ENCODE measurements around the gene CBY1.

The CBY1 gene

GRCh38 chr22:38715852-38716251 lies 59.4 kb downstream of the CBY1 start:
- no peak for DNase-seq (ENCODE audit: low spot score)
- no peak overlapping the region for H3K27ac ChIP-seq
- TF ChIP-seq CTCF (IDR thresholded peaks at IDR 0.05): no peak

DNA sequence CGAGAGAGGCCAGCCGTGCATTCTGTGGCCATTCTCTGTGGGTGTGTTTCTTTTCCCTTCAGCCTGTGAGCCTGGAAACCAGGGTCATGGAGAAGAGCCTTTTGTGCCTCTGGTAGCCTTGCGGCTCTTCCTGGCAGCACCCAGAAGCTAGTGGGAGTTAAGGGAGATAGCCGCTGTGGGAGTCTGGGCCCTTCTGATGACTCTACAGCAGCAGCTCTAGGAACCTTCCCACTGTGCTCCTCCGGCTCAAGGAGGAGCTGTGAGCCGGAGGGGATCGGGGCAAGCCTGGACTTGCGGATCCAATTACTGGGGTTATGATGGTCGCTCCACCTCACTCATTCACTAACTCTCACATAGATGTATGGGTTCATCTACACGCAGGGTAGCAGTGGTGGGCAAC lies 59.8 kb downstream of the CBY1 start:
- no peak for DNase-seq (ENCODE audit: low spot score)
- H3K27ac ChIP-seq: no peak overlapping the region
- TF ChIP-seq CTCF (IDR thresholded peaks at IDR 0.05): no peak

More at GRCh38 chr22:38715852-38716251, 59.4 kb downstream of the CBY1 start:
- H3K4me3 ChIP-seq: no peak overlapping the region

DNA sequence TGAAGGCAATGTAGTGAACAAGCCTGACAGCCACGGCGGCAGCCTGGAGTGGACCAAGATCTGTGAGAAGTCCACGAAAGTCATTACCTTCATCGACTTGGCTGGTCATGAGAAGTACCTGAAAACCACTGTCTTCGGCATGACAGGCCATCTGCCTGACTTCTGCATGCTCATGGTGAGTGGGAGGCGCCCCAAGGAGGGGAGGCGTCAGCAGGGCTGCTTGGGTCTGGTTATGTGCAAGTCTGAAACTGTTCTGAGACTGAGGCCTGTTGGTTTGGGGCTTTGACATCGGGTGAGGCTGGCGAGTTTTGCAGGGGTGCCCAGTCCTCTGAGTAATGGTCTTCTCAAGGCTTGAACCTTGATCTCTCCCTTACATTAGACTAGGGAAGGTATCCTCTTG lies 60.4 kb downstream of the CBY1 start:
- TF ChIP-seq CTCF (IDR thresholded peaks at IDR 0.05): no peak
- Histone ChIP-seq H3K27ac (no peak overlapping the region), H3K4me3 (no peak overlapping the region)
- DNase-seq (ENCODE audit: low spot score): no peak

More for the DNA sequence above, 59.8 kb downstream of the CBY1 start:
- no peak overlapping the region for H3K4me3 ChIP-seq

GRCh38 chr22:38717244-38717643 lies 60.8 kb downstream of the CBY1 start:
- H3K4me3 ChIP-seq: no peak overlapping the region
- H3K27ac ChIP-seq: peak overlapping the region in 1 of 2 donors; percentile 52
- TF ChIP-seq CTCF (IDR thresholded peaks at IDR 0.05): no peak
- no peak for DNase-seq (ENCODE audit: low spot score)

GRCh38 chr22:38718414-38718813 lies 62.0 kb downstream of the CBY1 start:
- DNase-seq (ENCODE audit: low spot score): no peak
- Histone ChIP-seq H3K27ac (peak overlapping the region; percentile 12 to 52), H3K4me3 (no peak overlapping the region)
- TF ChIP-seq CTCF (IDR thresholded peaks at IDR 0.05): peak; percentile 59

DNA sequence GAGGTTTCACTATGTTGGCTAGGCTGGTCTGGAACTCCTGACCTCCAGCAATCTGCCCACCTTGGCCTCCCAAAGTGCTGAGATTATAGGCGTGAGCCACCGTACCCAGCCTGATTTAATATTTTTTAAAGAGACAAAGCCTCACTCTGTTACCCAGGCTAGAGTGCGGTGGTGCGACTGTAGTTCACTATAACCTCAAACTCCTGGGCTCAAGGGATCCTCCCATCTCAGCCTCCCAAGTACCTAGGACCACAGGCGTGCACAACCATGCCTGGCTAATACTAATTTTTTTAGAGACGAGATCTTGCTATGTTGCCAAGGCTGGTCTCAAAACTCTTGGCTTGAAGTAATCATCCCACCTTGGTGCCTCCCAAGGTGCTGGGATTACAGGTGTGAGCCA lies 62.8 kb downstream of the CBY1 start:
- peak overlapping the region; percentile 12 to 52 for H3K27ac ChIP-seq
- no peak overlapping the region for H3K4me3 ChIP-seq
- TF ChIP-seq CTCF (IDR thresholded peaks at IDR 0.05): no peak
- DNase-seq (ENCODE audit: low spot score): no peak

DNA sequence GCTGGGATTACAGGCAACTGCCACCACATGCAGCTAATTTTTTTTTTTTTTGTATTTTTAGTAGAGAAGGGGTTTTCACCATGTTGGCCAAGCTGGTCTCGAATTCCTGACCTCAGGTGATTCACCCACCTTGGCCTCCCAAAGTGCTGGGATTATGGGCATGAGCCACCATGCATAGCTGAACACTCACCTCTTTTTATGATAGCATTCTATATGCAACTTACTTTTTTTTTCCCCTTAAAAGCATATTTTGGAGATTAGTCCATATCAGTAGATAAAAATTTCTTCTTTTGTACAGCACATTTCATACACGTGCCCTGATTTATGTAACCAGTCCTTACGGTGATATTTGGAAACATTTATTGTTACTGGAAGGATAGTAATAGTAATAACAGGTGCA lies 63.9 kb downstream of the CBY1 start:
- no peak for DNase-seq (ENCODE audit: low spot score)
- no peak overlapping the region for H3K4me3 ChIP-seq
- TF ChIP-seq CTCF (IDR thresholded peaks at IDR 0.05): no peak
- H3K27ac ChIP-seq: no peak overlapping the region
